HG03095 (cell line): ENCODE measurements around the gene ATG7.
A peak's percentile ranks its signal among the peaks of the same experiment; 100 is the strongest.
"Not testable (repeated sequence)": the region's sequence is repeated elsewhere in the genome, so short reads cannot be mapped to it uniquely, and the experiment has no call there.

Experiments used
- ATAC-seq: cut with Tn5 transposase; IDR thresholded peaks from one replicate; pipeline ENCODE4 v1.9.1; 2021; ENCODE audit warnings: moderate library complexity; ENCODE audit not compliant: unreplicated experiment

Gene ATG7

GRCh38 chr3:11348877-11349276 lies 76.7 kb downstream of the ATG7 start:
- not testable (repeated sequence) for ATAC-seq

DNA sequence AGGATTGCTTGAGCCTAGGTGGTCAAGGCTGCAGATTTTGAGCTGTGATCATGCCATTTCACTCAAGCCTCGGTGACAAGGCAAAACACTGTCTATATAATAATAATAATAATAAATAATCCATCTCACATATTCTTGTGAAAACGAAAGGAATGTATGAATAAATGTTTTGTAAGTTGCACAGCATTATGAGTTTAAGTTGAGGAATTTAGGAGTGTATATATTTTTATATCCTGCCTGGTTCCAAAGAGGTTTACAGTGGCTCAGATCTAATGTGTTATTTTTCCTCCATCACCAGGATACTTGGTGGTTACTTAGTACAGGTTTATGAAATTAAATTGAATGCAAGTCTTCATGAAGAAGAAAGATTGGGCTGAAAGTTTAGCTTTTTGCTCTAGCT lies 77.2 kb downstream of the ATG7 start:
- ATAC-seq: no peak

DNA sequence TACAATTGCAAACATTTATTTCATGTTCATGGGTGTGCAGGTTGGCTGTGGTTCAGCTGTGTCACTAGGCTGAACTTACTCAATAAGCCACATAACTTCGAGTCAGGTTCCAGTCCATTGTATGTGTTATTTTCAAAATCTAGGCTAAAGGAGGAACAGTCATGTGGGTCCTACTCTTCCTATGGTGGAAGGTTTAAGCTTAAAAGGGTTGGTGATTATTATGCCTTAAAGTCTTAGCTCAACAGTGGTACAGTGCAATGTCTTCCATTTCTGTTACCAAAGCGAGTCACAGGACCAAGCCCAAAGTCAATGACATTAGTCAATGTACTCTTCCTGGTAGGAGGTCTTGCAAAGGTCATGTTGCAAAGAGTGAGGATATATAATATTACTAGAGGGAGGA lies 78.2 kb downstream of the ATG7 start:
- no peak for ATAC-seq

- no peak for ATAC-seq
These were observed 79.3 kb downstream of the ATG7 start for GRCh38 chr3:11351451-11351850.

DNA sequence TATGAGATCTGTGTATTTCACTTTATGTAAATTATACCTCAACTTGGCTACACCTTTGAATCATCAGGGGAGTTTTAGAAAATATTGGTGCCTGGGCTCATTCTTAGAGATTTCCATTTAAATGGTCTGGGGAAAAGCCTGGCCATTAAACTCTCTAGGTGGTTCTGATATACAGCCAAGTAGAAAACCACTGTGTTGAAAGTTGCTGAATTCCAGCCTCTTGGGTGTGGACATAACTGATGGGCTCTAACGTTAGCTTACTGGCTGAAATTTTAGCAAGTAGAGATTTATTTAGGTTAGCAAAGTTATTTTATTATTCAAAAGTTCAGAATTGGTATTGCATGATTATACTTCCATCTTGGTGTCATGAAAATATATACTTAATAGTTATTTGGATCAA lies 84.1 kb downstream of the ATG7 start:
- ATAC-seq: no peak

- no peak for ATAC-seq
These were observed 90.4 kb downstream of the ATG7 start for GRCh38 chr3:11362600-11362999.

GRCh38 chr3:11363715-11364114 lies 91.5 kb downstream of the ATG7 start:
- ATAC-seq: no peak

- ATAC-seq: no peak
These were observed 92.0 kb downstream of the ATG7 start for GRCh38 chr3:11364181-11364580.

GRCh38 chr3:11367143-11367693 lies 95.0 kb downstream of the ATG7 start:
- ATAC-seq: no peak

GRCh38 chr3:11370191-11370590 lies 98.0 kb downstream of the ATG7 start:
- ATAC-seq: no peak

- no peak for ATAC-seq
These were observed 98.8 kb downstream of the ATG7 start for GRCh38 chr3:11370966-11371365.

- ATAC-seq: no peak
These were observed 99.5 kb downstream of the ATG7 start for GRCh38 chr3:11371747-11372146.

- peak; percentile 74 for ATAC-seq
These were observed 101.0 kb downstream of the ATG7 start for GRCh38 chr3:11373235-11373634.

DNA sequence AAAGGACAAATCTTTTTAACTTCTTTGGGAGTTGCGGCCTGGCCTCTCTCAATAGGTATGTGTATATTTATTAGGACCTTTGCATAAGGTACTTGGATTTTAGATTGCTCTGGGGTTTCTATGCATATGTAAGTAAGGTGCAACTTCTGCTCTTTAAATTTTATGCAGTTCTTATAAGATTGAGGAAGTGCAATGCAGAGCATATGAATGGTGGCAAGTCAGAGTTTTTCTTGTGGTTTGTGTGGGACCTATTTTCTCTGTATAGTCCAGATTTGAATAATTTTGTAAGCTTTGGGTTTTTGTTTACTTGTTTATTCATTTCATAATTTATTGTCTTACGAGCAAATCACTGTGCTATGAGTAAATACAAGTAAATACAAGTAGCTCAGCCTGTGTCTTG lies 101.5 kb downstream of the ATG7 start:
- ATAC-seq: peak; percentile 26

DNA sequence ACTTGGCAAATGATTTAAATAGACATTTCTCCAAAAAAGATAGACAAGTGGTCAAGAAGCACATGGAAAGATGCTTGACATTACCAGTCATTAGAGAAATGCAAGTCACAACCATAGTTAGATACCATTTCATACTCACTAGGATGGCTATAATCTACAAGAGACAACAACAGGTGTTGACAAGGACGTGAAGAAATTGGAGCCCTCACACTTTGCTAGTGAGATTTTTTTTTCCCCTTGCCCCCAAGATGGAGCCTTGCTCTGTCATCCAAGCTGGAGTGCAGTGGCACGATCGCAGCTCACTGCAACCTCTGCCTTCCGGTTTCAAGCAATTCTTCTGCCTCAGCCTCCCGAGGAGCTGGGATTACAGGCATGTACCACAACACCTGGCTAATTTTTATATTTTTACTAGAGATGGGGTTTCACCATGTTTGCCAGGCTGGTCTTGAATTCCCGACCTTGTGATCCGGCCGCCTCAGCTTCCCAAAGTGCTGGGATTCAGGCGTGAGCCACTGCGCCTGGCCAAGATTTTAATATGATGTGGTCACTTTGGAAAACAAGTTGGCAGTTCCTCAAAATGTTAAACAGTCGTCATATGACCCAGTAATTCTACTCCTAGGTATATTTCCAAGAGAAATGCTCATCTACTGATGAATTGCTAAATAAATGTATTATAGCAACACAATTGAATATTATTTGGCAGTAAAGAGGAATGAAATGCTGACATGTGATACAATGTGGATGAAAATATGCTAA lies 103.3 kb downstream of the ATG7 start:
- ATAC-seq: no peak

- ATAC-seq: no peak
These were observed 105.5 kb downstream of the ATG7 start for GRCh38 chr3:11377719-11378118.

DNA sequence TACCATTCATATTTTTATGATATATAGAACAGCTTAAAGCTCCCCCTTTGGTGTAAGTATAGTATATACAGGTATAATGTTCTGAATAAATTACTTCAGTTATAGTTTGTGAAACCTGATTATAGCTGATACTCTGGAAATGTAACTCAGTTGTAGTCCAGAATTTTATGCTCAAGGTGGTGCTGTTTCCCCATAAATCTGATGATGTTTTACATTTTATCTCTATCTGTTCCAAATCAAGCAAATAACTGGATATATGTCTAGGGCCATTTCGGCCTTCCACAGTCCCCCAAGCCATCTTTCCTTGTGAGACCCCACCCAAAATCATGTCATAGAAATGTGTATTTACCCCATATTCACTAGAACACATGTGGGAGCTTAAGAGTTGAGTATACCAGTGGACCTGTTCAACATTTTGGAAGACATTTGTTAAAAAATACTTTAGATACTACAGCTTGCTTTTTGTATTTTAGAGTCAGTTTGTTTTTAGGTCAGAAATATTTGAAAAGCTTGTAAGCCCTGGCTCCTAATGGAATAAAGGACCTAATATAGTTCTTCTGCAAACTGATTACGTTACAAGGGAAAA lies 107.1 kb downstream of the ATG7 start:
- ATAC-seq: no peak

DNA sequence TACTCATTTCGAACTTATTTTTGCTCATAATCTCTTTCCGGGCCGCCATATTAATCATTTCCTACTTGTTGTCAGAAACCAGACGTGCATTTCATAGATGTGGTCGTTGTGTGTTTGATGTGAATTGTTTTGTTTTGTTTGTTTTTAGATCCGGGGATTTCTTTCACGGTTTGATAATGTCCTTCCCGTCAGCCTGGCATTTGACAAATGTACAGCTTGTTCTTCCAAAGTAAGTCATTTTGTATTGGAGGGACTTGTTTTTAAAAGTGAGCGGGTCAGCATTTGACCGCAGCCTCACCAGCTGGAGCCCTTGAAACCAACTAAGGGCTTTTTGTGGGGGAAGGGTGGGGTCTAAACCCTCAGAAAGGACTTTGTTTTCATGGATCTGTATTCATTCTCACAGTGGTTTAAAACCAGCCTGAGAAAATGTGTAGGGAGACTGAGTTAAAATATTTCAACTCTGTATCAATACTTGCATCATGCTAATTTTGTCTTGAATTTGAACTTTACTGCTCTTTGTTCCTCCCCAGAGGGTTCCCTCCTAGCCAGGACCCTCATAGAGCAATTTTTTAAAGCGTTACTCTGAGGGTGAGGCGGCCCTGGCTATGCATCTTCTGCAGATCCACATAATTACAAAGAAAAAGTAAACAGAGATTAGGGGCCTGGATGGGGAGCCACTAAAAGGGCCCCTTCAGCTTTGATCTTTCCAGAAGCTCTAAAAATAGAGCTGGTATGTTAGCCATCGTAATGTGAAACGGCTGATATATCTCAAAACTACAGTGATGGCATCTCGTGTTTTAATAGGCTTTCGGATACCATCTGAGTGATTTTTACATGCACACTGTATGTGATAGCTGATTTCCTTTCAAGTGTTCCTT lies 107.9 kb downstream of the ATG7 start:
- no peak for ATAC-seq

DNA sequence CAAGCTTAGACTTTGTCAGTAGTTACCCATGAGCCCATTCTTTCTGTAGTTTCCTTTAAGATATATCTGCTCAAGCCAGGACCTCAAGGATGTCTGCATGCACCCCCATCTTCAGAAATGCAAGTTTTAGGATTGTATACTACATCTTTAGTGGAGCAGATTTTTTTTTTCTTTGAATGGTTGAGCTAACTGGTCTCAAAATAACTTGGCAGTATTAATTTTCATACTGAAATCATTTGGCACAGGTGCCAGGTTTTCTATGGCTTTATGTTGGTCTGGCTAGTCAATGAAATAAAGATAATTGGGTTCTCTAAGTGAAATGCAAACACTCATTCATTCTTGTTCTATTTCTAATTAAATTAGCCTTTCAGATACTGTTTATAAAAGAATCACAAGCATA lies 108.9 kb downstream of the ATG7 start:
- ATAC-seq: no peak

GRCh38 chr3:11381563-11381962 lies 109.4 kb downstream of the ATG7 start:
- no peak for ATAC-seq

DNA sequence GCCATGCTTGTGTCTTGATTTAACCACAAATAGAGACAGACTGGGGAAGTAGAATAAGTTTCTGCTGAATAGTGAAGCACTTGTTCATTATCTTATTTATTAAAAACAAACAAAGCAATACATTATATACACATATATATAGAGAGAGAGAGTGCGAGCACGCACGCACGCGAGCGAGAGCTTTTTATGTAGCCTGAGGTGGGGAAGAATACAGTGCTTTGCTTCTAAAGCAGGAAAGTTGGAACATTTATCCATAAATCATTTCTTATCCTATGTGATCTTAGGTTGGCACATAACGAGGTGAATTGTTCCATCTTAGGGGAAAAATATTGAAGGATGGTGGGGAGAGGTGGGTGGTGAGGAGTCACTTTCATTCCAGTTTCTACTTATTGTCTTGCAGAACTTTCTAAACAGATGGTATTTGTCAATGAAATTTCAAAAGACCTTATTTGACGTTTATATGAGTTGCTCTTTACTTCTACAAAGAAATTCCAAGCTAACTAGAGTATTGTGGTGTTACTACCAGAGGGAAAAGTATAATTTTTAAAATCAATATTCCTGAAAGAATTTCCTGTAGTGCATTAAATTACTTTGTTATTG lies 110.0 kb downstream of the ATG7 start:
- no peak for ATAC-seq
